ENCODE data around the gene ST6GALNAC3. TPM values are rescaled to one million over a fixed set of nuclear protein-coding genes. Genes with fewer than 3 reads are reported as not detected.

The ST6GALNAC3 gene
- total RNA-seq, 6 experiments from 2014 or later: 1.00 to 1.7 (median 1.2) TPM

- Mint-ChIP-seq H3K4me3 (no peak overlapping the region), H3K9me3 (no peaks in the 10 kb centered on the region), H3K36me3 (ENCODE audit: low read depth) (no peaks in the 10 kb centered on the region), H3K27me3 (ENCODE audit: insufficient read depth) (no peaks in the 10 kb centered on the region), H3K4me1 (ENCODE audit: low read depth) (no peaks in the 10 kb centered on the region), H3K27ac (no peak overlapping the region)
- DNase-seq: no peak
- TF ChIP-seq CTCF (IDR thresholded peaks at IDR 0.05): no peak
Measured at GRCh38 chr1:76682138-76682537, 607.6 kb downstream of the ST6GALNAC3 start.

Other genes with a start within 250 kb of the ST6GALNAC3 start
- gene ASB17, start 142.3 kb upstream of the ST6GALNAC3 start, total RNA-seq (2021; fragmentation: NEBNext Ultra II Directional; extraction: Animal tissue kit (Norgen Biotek cat#: 25700)): not detected

Data from HFFc6 (cell line).